Measurements from ENCODE around the gene ME3.

The ME3 gene

DNA sequence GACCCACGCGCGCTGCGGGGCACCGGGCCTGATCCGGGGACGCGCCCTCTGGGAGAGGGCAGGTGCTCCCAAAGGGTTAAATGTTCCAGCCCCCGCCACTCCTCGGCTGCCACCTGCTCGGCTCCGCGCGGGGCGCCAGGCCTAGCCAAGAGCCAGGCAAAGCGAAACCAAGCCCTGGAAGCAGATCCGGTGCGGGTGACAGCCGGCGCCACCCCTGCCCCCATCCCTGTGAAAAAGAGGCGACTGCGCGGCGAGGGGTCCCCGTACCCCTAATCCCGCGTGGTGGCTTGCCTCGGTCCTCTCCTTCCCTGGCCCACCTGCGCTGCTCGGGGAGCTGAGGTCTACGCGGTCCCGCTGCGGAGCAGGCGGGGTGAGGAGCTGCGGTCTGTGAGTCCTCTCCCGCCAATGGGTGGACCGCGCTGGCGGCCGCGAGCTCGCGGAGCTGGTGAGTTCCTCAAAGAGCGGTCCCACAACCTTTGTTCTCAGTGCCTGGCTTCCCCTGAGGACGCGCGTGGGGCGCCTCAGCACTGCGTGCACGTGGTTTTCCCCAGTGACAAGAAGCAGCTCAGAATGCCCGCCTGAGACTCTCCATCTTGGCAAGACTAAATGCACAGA, at the start of gene ME3:
TSS of gene ME3 (minus strand) at position 610 of the 615 bp plus-strand sequence.
- Mint-ChIP-seq H3K36me3 (ENCODE audit: low read depth) (no peaks in the 10 kb centered on the region), H3K27me3 (peaks cover 53% of the 10 kb centered on the region), H3K4me1 (ENCODE audit: low read depth) (peaks cover 21% of the 10 kb centered on the region), H3K9me3 (no peaks in the 10 kb centered on the region), H3K4me3 (peak within 1 kb of the TSS; percentile 72), H3K27ac (peak within 1 kb of the TSS; percentile 75)
- peak; percentile 72 for DNase-seq

DNA sequence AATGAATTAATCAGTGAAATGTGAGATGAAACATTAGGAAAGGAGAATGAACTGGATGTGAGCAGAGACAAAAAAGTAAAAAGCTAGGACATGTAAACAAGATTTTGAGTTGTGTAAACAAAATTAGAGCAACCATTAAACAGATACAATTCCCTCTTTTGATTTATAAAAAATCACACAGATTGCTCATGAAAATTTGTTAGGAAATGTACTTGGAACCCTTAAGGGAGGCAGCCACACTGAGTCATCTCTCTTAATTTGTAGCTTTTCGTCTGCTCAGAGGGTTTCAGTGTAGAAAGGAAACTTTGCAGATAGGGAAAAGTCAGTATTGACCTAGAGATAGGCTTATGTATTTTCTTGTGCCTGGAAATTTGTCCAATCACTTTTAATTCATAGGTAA, 49.6 kb upstream of the ME3 start:
- Mint-ChIP-seq H3K27me3 (peaks cover 15% of the 10 kb centered on the region), H3K4me1 (ENCODE audit: low read depth) (no peaks in the 10 kb centered on the region), H3K36me3 (ENCODE audit: low read depth) (no peaks in the 10 kb centered on the region), H3K4me3 (no peak overlapping the region), H3K27ac (no peak overlapping the region), H3K9me3 (peaks cover 18% of the 10 kb centered on the region)
- no peak for DNase-seq

DNA sequence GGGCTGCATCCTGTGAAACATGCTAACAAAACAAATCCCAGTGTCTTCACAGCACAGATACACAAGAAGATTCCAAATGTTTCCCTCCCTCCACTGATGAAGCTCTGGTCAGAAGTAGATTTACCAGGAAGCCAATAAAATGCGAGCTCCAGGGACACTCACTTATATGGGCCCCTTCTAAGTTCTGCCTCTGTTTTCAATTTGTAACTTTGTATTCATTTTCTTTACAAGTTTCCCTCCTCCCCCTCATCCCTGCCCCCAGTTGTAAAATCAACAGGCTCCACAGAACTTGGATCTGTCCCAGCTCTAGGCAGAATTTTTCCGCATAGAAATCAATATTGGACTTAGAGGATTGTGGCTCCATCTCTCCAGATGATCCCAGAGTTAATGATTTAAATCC, 48.1 kb upstream of the ME3 start:
- H3K36me3 Mint-ChIP-seq (ENCODE audit: low read depth), result no peaks in the 10 kb centered on the region
- peaks cover 18% of the 10 kb centered on the region for H3K9me3 Mint-ChIP-seq
- H3K4me1 Mint-ChIP-seq (ENCODE audit: low read depth), result no peaks in the 10 kb centered on the region
- H3K27ac Mint-ChIP-seq, result no peak overlapping the region
- no peak overlapping the region for H3K4me3 Mint-ChIP-seq
- H3K27me3 Mint-ChIP-seq, result peaks cover 15% of the 10 kb centered on the region
- DNase-seq, result no peak

DNA sequence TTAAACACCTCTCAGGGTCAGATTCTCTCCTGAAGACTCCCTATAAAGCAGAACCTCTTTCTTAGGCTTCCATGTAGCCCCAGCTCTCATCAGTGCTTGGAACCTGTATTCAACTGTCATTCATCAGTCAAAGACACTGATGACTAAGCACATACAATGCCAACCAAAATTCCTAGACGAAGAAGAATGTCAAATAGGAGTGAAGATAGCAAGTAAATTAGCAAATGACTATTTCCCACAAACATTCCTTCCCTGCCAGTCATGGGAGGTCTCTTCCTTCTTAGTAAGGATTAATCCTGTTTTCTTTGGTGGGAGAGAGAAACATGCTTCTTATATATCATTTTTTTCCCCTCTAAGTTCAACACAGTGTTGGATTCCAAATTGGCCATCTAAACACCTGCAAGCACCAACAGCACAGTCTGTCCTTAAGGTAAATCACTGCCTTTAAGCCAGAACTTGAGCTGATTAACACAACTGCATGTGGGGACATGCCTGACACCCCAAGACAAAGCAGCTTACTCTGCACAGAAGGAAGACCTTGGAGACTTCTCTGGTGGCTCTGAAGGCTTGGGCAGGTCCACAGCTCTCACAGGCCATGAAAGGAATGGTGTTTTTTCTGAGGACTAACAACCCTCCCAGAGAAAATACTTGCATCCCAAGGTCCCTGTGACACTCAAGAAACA, 47.5 kb upstream of the ME3 start:
- no peak overlapping the region for H3K27ac Mint-ChIP-seq
- peaks cover 18% of the 10 kb centered on the region for H3K9me3 Mint-ChIP-seq
- H3K4me1 Mint-ChIP-seq (ENCODE audit: low read depth), result no peaks in the 10 kb centered on the region
- DNase-seq, result no peak
- H3K27me3 Mint-ChIP-seq, result peaks cover 15% of the 10 kb centered on the region
- no peaks in the 10 kb centered on the region for H3K36me3 Mint-ChIP-seq (ENCODE audit: low read depth)
- no peak overlapping the region for H3K4me3 Mint-ChIP-seq

DNA sequence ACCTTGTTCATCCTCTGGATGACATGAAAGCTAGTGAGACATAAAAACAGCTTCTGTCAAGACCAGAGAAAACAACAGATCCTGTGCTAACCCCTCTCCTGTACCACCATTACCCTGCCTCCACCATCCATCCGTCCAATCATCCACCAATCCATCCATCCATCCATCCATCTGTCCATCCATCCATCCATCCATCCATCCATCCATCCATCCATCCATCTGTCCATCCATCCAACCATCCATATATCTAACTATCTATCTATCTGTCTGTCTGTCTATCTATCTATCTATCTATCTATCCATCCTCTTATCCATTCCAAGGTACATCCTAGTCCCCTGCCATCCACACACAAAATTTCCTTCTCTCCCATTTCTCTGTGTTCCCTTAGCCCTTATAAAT, 46.6 kb upstream of the ME3 start:
- H3K27me3 Mint-ChIP-seq, result peaks cover 12% of the 10 kb centered on the region
- H3K36me3 Mint-ChIP-seq (ENCODE audit: low read depth), result no peaks in the 10 kb centered on the region
- H3K27ac Mint-ChIP-seq, result no peak overlapping the region
- DNase-seq, result no peak
- H3K4me1 Mint-ChIP-seq (ENCODE audit: low read depth), result no peaks in the 10 kb centered on the region
- no peak overlapping the region for H3K4me3 Mint-ChIP-seq
- peaks cover 14% of the 10 kb centered on the region for H3K9me3 Mint-ChIP-seq

DNA sequence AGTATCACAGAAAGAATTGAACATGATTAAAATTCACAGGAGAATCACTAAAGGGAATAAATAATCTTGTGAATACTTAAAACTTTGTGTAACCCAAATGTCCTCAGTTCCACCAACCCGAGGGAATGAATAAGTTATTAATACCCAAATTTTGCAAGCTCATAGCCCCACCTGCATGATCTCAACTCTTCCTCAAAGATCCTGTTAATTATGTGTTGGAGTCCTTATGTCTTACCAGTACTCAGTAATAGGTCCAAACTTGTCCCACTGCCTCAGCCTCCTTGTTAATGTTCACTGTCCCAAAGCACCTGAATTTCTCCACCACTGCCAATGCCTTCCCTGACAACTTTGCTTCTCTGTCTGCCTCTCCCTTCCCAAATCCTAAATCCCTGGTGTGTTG, 46.1 kb upstream of the ME3 start:
- Mint-ChIP-seq H3K9me3 (peaks cover 14% of the 10 kb centered on the region), H3K36me3 (ENCODE audit: low read depth) (no peaks in the 10 kb centered on the region), H3K4me1 (ENCODE audit: low read depth) (no peaks in the 10 kb centered on the region), H3K4me3 (no peak overlapping the region), H3K27ac (no peak overlapping the region), H3K27me3 (peaks cover 12% of the 10 kb centered on the region)
- no peak for DNase-seq

DNA sequence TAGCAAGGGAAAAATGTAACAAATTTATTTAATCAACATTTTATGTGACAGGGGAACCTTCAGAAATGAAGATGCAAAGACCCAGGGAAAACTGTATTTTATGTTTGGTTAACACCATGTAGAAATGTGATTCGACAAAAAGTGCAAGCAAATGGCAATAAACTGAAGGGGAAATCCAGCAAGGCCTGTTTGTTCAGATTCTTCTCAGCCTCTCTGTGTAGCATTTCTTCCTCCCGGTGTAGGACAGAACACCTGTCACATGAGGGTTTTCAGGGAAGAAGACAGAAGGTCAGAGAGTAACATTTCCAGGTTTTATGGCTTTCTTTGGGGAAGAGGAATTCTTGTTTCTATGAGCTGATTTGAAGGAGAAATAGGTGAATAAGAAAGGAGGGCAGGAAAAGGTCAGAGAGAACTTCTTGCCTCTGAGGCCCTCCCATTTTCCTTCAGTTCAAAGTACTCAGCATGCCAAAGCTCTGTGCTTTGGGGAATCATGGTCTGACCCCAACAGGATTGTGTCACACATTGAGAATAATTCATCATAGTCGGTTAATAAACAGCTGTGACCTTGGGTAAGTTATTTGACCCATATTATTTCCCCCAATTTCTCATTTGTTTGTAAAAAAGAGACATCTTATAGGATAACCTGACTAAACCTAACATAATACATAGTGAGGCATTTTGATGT, 45.5 kb upstream of the ME3 start:
- no peaks in the 10 kb centered on the region for H3K4me1 Mint-ChIP-seq (ENCODE audit: low read depth)
- H3K4me3 Mint-ChIP-seq, result no peak overlapping the region
- peaks cover 10% of the 10 kb centered on the region for H3K9me3 Mint-ChIP-seq
- no peaks in the 10 kb centered on the region for H3K36me3 Mint-ChIP-seq (ENCODE audit: low read depth)
- H3K27me3 Mint-ChIP-seq, result peaks cover 12% of the 10 kb centered on the region
- no peak for DNase-seq
- H3K27ac Mint-ChIP-seq, result no peak overlapping the region

DNA sequence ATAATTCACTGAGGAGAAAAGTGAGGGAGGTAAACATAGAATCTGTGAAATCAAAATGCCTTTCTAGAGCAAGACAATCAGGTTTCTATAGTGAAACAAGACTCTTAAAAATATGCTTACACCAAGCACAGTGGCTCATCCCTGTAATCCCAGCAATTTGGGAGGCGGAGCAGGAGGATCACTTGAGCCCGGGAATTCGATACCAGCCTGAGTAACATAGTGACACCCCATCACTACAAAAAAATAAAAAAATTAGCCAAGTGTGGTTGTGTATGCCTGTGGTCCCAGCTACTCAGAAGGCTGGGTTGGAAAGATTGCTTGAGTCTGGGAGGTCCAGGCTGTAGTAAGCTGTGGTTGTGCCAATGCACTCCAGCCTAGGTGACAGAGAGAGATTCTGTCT, 43.2 kb upstream of the ME3 start:
- no peaks in the 10 kb centered on the region for H3K36me3 Mint-ChIP-seq (ENCODE audit: low read depth)
- H3K4me3 Mint-ChIP-seq, result no peak overlapping the region
- DNase-seq, result no peak
- no peak overlapping the region for H3K27ac Mint-ChIP-seq
- peaks cover 12% of the 10 kb centered on the region for H3K27me3 Mint-ChIP-seq
- peaks cover under 1% of the 10 kb centered on the region for H3K9me3 Mint-ChIP-seq
- H3K4me1 Mint-ChIP-seq (ENCODE audit: low read depth), result no peaks in the 10 kb centered on the region

DNA sequence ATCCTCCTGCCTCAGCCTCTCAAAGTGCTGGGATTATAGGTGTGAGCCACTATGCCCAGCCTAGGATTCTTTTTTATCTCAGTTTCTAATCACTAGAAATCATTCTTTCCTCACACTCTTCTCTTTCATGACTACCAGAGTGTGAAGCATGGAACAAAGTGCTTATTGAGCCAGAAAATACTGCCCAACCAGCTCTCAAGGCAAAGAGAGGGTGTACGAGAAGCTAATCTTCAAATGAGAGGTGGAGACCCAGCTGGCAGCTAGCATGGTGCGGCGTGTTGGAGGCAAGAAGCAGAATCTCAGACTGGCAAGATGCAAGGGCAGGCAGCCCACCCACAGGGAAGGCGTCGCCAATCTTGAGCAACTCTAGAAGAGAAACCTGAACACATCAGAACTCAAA, 41.1 kb upstream of the ME3 start:
- peaks cover 7% of the 10 kb centered on the region for H3K27me3 Mint-ChIP-seq
- no peaks in the 10 kb centered on the region for H3K36me3 Mint-ChIP-seq (ENCODE audit: low read depth)
- no peak overlapping the region for H3K4me3 Mint-ChIP-seq
- no peak for DNase-seq
- no peaks in the 10 kb centered on the region for H3K4me1 Mint-ChIP-seq (ENCODE audit: low read depth)
- H3K27ac Mint-ChIP-seq, result no peak overlapping the region
- H3K9me3 Mint-ChIP-seq, result peaks cover 9% of the 10 kb centered on the region

DNA sequence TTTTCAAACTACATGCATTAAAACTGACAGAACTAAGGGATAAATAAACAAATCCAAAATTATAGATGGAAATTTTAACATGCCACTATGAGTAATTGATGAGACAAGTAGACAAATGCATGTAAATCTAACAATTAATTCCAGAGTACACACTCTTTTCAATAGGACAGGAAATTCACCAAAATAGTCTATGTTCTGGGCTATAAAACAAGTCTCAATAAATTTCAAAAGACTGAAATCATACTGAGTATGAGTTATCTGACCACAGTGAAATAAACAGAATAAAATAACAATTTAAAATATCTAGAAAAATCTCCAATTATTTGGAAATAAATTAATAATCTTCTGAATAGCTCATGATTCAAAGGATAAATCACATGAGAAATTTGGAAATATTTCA, 38.5 kb upstream of the ME3 start:
- H3K36me3 Mint-ChIP-seq (ENCODE audit: low read depth), result no peaks in the 10 kb centered on the region
- H3K27ac Mint-ChIP-seq, result no peak overlapping the region
- H3K4me3 Mint-ChIP-seq, result no peak overlapping the region
- peaks cover 9% of the 10 kb centered on the region for H3K9me3 Mint-ChIP-seq
- H3K4me1 Mint-ChIP-seq (ENCODE audit: low read depth), result no peaks in the 10 kb centered on the region
- peaks cover 14% of the 10 kb centered on the region for H3K27me3 Mint-ChIP-seq
- DNase-seq, result no peak

DNA sequence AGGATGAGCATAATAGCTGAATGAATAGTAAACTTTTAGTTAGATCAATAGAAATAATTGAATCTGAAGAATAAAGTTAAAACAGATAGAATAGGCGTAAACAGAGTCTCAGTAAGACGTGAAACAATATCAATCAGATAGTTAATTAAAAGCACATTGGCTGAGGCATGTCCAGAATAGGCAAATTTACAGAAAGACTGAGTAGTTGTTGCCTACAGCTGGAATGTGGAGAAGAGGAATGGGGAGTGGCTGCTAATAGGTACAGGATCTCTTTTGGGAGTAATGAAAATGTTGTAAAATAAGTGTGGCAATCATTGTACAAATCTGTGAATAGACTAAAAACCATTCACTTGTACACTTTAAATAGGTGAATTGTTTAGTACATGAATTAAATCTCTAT, 36.3 kb upstream of the ME3 start:
- peaks cover 9% of the 10 kb centered on the region for H3K9me3 Mint-ChIP-seq
- H3K36me3 Mint-ChIP-seq (ENCODE audit: low read depth), result no peaks in the 10 kb centered on the region
- H3K4me3 Mint-ChIP-seq, result no peak overlapping the region
- H3K4me1 Mint-ChIP-seq (ENCODE audit: low read depth), result no peaks in the 10 kb centered on the region
- DNase-seq, result no peak
- peaks cover 19% of the 10 kb centered on the region for H3K27me3 Mint-ChIP-seq
- H3K27ac Mint-ChIP-seq, result no peak overlapping the region

DNA sequence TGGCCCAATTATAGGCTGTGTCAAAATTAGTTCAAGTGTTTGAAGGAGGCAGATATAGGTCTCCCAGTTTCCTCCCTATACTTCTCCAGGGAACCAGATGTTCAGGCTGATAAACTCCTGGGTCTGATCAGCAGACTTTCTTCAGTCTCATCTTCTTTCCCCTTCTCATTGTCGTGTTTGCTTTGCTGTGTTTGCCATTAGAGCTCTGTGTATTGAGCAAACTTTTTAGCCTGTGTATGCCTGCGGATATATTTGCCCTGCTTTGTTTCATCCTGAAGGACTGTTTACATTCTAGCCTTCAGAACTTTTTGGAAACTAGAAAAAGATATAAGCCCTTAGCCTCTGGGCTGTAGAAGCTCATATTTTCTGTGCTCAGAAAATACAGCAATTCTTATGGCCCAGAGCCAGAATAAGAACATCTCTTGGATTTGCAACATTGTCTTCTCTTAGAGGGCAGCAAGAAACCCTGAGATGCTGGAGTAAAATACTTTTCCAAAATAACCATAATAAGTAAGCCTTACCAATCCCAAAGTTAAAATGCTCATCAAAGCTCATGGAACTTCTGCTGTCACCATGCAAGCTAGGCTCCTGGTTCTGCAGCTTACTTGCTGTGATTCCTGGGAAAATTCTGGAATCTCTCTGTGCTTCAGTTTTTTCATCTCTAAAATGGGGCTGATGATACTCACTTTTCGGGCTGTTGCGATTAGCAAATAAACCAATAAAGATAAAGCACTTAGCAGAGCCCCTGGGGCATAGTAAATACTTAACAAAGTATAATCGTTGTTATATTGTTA, 34.1 kb upstream of the ME3 start:
- Mint-ChIP-seq H3K4me1 (ENCODE audit: low read depth) (no peaks in the 10 kb centered on the region), H3K27me3 (peaks cover 20% of the 10 kb centered on the region), H3K36me3 (ENCODE audit: low read depth) (no peaks in the 10 kb centered on the region), H3K9me3 (peaks cover 9% of the 10 kb centered on the region), H3K27ac (no peak overlapping the region), H3K4me3 (no peak overlapping the region)
- DNase-seq, result no peak

DNA sequence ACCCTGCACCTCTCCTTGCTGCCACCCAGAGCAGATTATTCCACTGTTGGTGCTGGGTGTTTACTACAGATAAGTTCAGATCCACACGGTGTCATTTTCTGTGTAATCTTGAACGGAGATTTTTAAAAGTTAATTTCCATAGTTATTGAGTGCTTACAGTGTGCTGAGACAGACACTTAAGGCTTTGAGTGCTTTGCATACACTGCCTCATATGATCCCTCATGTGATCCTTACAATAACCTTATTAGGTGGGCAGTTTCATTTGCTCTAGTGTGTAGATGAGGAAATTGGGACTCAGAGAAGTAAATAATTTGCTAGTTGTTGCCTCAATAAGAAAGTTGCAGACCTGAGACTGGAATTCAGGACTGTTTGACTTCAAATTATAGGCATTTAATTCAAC, 32.3 kb upstream of the ME3 start:
- Mint-ChIP-seq H3K9me3 (no peaks in the 10 kb centered on the region), H3K36me3 (ENCODE audit: low read depth) (no peaks in the 10 kb centered on the region), H3K4me1 (ENCODE audit: low read depth) (peaks cover 3% of the 10 kb centered on the region), H3K27me3 (peaks cover 20% of the 10 kb centered on the region), H3K4me3 (no peak overlapping the region), H3K27ac (no peak overlapping the region)
- DNase-seq, result no peak

DNA sequence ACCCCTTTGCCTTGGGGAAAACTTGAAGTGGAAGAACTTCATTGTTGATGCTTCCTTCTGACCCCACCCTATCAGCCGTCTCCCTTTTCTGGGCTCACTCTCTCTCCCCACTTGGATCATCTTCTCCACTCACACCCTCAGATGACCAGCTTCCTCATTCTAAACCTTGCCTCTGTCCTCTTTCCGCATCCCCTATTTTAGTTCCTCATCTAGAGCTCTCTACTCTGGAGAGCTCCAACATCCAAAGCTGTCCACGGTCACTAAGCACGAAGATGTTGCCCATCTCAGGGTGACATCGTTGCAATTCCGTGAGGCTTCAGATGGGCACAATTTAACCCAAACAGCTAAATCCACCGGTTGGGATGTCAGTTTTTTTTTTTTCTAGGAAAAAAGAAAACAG, 31.6 kb upstream of the ME3 start:
- Mint-ChIP-seq H3K27ac (no peak overlapping the region), H3K4me3 (no peak overlapping the region), H3K36me3 (ENCODE audit: low read depth) (no peaks in the 10 kb centered on the region), H3K9me3 (no peaks in the 10 kb centered on the region), H3K27me3 (peaks cover 20% of the 10 kb centered on the region), H3K4me1 (ENCODE audit: low read depth) (peaks cover 5% of the 10 kb centered on the region)
- DNase-seq, result no peak
